Stimulated activated CD8-positive, alpha-beta memory T cell treated with anti-CD3 and anti-CD28 coated beads, Interleukin-4, amount 100 ng/mL, for 48 hours (primary cell): ENCODE measurements around the gene TTC21B.
"Not testable (repeated sequence)": the region's sequence is repeated elsewhere in the genome, so short reads cannot be mapped to it uniquely, and the experiment has no call there.

Experiments
- DNase-seq: peaks from one replicate; pipeline ENCODE4 v3.0.0-alpha.2; 2020

TTC21B gene

DNA sequence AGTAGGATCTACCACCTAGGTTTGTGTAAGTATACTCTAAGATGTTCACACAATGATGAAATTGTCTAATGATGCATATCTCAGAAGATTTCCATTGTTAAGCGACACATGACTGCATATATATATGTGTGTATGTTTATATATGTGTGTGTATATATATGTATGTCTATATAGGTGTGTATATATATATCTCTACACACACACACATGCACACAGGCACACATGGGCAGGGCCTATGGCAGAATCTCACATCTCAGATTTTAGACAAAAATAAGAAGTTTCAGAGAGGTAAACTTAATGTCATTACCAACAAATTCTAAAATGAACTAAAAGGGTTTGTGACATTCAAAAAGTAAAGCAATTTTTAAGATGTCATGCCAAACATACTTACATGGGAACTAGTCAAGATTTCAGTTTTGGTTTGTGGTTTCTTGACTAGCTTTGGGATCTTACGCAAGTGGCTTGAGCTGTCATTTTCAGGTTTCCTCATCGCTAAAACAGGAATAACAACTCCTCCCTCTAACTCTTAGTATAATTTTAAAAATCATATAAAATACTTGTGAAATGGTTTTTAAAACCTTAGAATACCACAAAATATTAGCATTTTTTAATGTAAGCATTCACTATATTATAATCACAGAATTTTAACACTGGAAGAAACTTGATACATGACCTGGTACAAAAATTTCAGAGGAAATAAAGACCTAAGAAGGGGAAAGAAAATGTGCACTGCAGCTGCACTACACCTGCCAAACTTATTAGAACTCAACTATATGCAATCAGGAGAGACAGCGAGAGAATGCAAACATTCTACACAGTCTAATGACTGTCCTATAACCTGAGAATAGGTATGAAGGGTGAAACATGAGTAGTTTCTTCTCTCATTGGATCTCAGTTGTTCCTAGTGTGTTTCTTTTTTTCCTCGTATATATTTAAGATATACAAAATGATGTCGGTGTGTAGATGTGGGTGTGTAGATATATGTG lies 75.7 kb downstream of the TTC21B start:
- peak; percentile 26 for DNase-seq

DNA sequence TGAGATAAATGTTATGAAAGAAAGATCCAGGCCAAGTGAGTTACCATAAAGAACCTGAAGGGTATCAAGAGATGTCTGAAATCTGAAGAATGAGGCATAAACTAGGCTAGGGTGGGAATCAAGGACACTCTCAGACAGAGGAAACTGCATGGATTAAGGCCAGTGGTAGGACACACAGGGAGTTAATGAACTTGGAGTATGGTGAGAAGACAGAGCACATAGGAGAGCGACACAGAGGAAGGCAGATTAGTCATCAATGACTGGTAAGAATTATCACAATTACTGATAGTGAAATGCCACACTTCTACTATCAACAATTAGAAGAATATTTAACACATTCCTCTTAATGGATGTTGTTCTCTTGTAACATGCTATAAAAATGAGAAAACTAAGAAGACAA lies 76.9 kb downstream of the TTC21B start:
- DNase-seq = no peak

- no peak for DNase-seq
Observed at GRCh38 chr2:165876269-165876668, 77.3 kb downstream of the TTC21B start.

DNA sequence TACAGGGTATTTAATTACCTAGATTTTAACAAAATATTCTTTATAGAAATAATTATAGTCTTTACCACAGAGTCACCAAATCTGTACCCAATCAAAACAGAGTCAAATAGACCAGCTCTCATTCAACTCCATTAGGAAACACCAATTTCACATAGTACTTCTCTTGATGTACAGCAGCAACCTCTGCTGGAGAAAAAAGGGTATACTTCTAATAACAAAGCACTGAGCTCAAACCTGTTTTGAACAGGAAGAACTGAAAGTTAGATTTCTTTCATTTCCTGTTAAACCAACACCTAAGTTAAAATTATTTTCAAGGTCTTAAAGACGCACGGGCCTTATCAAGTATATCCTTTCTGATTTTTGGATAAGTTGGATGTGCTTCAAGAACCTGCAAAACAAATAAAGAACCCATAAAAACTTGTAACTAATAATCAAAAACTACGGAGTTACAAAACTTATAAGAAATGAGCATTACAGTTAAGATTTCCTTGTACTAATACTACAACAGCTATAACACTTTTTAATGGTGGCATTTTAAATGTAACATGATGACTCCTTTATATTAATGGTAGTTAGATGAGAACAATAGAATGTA lies 79.0 kb downstream of the TTC21B start:
- no peak for DNase-seq

DNA sequence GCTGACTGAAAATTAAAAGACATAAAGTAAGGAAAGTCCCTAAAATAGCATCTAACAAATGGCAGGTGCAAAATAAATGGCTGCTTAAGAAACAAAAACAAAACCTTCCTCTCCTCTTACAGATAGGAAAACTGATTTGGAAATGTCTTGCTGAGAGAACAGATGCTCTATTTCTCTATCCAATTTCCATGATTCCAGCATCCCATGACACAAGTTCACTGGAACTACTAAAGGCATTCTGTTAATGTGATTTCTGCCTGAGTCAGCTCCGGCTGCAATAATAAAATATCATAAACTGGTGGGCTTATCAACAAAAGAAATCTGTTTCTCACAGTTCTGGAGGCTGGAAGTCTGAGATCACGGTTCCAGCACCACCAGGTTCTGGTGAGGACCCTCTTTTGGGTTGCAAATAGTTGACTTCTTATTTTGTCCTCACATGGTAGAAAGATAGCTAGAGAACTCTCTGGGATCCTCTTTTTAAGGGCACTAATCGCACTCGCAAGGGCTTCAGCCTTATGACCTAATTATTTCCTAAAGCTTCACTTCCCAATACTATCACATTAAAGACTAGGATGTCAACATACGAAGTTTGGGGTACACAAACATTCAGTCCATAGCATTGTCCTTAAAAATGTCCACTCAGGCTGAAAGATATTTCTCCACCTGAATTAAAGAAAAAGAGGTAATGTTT lies 81.3 kb downstream of the TTC21B start:
- DNase-seq = no peak

DNA sequence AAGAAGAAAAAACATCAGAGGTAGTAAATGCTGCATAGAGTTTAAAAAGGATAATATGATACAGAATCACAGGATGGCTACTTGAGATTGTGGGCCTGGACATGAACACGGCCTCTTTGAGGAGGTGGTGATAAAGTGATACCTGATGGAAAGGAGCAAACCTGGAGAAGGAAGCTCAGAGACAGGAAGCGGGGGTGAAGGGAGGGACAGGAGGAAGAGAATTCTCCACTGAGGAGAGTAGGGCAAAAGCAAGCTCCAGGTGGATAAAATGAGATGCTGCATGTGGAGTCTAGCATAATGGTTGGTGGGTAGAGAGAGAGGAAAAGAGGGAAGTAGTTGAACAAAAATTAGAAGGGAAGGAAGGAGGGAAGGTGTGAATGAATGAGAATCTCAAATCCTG lies 82.6 kb downstream of the TTC21B start:
- no peak for DNase-seq

GRCh38 chr2:165870346-165870745 lies 83.2 kb downstream of the TTC21B start:
- DNase-seq = no peak

DNA sequence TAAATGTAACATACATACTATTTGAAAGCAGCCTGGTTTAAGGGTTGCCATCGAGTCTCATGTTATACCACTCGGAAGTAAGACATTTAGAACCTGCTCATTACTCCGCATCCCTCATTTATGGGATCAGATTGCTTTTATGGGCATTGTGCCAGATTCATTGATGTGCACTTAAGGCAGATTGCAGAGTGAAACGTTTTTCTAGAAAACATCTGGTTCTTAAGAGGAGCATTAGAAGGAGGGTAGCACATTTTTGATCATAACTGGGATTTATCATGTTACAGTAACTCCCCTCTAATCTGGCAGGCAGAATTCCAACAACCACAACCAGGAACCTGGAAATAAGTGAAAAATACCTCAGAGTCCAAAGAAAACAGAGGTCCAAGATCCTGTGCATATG lies 85.4 kb downstream of the TTC21B start:
- no peak for DNase-seq

DNA sequence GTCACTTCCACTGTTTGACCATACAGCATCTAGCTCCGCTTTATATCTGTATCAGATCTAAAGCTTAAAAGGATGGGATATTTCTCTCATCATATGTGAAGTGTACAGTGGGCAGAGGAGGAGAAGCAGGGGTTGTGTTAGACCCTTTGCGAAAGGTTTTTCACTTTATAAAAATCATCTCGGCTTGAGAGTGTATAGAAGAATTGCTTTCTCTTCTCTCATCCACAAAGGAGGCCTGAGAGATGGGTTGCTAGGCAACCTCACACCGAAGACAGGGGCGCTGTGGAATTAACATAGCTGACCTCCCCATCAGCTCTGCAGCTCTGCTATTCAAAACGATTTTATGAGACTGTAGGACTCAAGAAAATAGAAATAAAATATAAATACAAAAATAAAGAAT lies 89.3 kb downstream of the TTC21B start:
- DNase-seq = no peak

GRCh38 chr2:165863810-165864261 lies 89.7 kb downstream of the TTC21B start:
- DNase-seq = no peak

DNA sequence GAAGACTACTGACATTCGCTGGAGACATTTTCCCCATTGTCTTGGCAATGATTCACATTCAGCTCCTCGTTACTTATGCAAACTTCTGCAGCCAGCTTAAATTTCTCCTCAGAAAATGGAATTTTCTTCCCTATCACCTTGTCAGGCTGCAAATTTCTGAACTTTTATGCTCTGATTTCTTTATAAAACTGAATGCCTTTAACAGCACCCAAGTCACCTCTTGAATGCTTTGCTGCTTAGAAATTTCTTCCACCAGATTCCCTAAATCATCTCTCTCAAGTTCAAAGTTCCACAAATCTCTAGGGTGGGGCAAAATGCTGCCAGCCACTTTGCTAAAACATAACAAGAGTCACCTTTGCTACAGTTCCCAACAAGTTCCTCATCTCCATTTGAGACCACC lies 92.5 kb downstream of the TTC21B start:
- DNase-seq = not testable (repeated sequence)

DNA sequence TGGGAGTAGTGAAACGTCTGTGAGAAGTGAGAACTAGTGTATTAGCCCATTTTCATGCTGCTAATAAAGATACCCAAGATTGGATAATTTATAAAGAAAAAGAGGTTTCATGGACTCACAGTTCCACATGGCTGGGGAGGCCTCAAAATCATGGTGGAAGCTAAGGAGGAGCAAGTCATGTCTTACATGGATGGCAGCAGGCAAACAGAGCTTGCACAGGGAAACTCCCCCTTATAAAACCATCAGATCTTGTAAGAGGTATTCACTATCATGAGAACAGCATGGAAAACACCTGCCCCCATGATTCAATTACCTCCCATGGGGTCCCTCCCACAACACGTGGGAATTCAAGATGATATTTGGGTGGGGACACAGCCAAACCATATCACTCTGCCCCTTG lies 93.9 kb downstream of the TTC21B start:
- DNase-seq = not testable (repeated sequence)

- no peak for DNase-seq
Observed at GRCh38 chr2:165857876-165858275, 95.7 kb downstream of the TTC21B start.

- DNase-seq = no peak
Observed at GRCh38 chr2:165852394-165852793, 101.2 kb downstream of the TTC21B start.

DNA sequence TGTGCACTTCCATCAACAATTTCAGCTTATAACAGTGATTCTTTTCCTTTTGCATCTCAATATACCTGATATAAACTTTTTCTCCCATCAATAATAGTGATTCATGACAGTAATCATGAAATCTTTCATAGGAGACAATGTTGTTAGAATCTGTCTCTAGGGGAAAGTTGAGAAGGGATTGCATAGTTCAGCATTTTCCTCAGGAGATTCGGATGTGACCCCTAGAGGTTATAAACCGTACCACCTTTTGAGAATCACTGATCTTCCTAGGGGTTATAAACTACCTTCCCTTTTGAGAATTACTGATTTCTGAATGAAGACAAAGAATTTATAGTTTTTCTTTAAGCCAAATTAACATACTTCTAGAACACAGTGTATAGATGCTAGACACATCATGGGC lies 106.6 kb downstream of the TTC21B start:
- no peak for DNase-seq

DNA sequence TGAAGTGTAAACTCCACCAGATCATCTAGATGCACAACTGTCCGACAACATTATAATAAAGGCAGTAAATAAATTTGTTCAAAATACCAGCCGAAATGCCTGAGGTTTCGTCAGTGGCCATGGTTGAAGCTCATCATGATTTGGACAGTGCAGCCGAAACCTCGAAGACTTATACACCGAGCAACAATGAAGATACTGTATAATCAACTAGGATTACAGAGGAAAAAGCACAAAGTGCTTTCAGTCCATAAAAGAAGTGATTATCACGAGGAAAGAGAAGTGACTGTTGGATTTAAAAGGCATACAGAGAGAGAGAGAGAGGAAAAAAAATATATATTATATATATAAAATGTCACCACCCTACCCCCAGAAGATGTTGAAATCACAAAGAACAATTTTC lies 107.5 kb downstream of the TTC21B start:
- no peak for DNase-seq

DNA sequence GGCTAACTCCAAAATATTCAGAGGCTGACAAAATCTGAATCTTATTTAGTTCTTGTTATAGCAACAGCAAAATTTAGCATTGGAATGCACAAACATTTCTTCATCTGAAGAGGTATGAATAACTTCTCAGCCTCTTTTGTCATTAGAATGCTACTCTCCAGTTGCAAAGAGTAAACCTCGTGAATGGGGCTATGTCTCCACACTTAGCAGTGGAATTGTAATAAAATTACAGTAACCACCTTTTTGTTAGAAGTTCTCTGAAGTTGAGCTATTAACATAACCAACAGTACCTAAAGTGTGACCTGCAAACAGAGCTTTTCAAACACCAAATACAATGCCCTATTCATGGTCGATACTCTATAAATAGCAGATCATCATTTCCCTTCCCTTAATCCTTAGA lies 109.4 kb downstream of the TTC21B start:
- no peak for DNase-seq

DNA sequence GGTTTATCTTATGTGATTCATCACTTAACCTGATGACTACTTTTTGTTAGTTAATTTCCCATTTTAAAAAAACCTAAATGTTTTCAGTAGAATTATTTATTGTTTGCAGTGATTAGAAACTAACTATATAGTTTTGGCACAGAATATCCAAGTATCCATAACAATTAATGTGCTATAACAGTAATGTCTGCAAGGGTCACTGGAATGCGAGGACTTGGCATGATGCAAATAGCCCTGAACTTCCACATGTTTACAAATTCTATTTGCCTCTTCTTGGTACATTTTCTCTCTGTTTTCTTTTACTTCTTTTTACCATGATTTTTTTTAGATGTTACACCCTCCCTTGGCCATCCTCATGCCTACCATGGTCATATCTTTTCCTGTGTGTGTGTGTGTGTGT lies 110.2 kb downstream of the TTC21B start:
- DNase-seq = no peak

DNA sequence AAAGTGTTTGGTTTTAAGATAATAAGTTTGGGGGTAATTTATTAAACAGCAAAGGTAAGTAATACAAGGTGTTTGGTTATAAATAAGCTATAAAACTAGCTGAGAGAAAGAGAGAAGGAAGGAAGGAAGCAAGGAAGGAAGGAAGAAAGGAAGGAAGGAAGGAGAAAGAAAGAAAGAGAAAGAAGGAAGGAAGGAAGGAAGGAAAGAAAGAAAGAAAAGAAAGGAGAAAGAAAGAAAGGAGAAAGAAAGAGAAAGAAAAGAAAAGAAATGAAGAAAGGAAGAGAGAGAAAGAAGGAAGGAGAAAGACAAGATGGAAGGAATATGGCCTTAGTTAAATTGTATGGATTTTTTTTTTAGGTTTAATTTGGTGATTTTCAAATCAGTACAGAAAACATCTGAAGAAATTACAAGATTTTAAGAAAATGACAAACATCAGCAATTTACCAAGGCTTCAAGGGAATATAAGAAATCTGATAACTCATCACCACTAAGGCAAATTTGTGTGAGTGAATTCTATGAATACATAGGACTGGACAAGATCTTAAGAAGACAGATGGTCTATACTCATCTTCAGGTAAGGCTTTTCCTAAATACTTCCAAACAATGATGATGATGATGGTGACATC lies 113.1 kb downstream of the TTC21B start:
- DNase-seq = no peak

- no peak for DNase-seq
Observed at GRCh38 chr2:165839610-165840009, 114.0 kb downstream of the TTC21B start.

- no peak for DNase-seq
Observed at GRCh38 chr2:165837122-165837521, 116.5 kb downstream of the TTC21B start.

DNA sequence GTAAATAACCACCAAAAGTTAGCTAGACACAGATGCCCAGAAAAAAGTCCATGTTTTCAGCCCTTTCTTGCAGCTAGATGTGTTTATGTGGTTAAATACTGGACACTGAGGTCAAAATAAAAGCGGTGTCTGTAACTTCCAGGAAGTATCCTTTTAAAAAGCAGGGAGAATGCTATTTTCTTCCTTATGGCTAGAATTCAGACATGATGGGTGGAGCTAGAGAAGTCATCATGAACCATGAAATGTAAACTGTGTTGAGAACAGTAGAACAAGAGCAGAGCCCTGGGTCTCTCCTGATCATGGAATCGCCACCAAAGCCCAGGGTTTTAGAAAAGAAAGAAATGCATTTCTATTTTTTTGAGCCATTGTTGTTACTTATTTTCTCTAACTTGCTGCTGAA lies 118.2 kb downstream of the TTC21B start:
- DNase-seq = no peak

- no peak for DNase-seq
Observed at GRCh38 chr2:165833156-165833555, 120.4 kb downstream of the TTC21B start.
